HEK293 (cell line): ENCODE results near the gene TRMT44.
"Not testable (repeated sequence)": the region's sequence is repeated elsewhere in the genome, so short reads cannot be mapped to it uniquely, and the experiment has no call there.

Experiments
- CTCF ChIA-PET: fragments of 350-600 bp; formaldehyde crosslinking; extraction: SDS; loops from one replicate; lab custom pipeline; 2021; ENCODE audit warnings: antibody characterized with exemption; lab: Yijun Ruan, JAX
- POLR2A ChIA-PET: fragments of 300-600 bp; formaldehyde crosslinking; extraction: SDS; loops from one replicate; lab custom pipeline; 2020; ENCODE audit warnings: antibody characterized with exemption, inconsistent platforms; lab: Yijun Ruan, JAX
- H3K27ac ChIP-seq: fragments of 200-500 bp; sonication (Bioruptor generic); 2 replicates; pipeline ENCODE4 v1.5.1; 2014; ENCODE audit warnings: low read depth, low read length, control low read depth, inconsistent platforms; ENCODE audit errors: extremely low read depth
- H3K36me3 ChIP-seq, 2 experiments: fragments of 200-500 bp in 1 of 2; sonication (Bioruptor generic) in 1 of 2; 1 replicate in 1 of 2; 2 replicates in 1 of 2; pipeline ENCODE4 v1.5.1; 2014 to 2017; ENCODE audit warnings: inconsistent platforms in 2 of 2, low read length in 2 of 2; ENCODE audit not compliant: control insufficient read depth in 2 of 2, insufficient read depth in 1 of 2
- H3K4me1 ChIP-seq: fragments of 200-500 bp; sonication (Bioruptor generic); 2 replicates; pipeline ENCODE4 v1.5.1; 2014; ENCODE audit warnings: mild to moderate bottlenecking, low read length, inconsistent platforms; ENCODE audit not compliant: control insufficient read depth, insufficient read depth
- H3K4me3 ChIP-seq: 2 replicates; pipeline ENCODE4 v1.5.1; 2011; ENCODE audit warnings: low read depth, mild to moderate bottlenecking, control low read depth, low read length, moderate library complexity
- H3K9me3 ChIP-seq: fragments of 200-500 bp; sonication (Bioruptor generic); 2 replicates; pipeline ENCODE4 v1.5.1; 2014; ENCODE audit warnings: low read depth, low read length, inconsistent platforms; ENCODE audit not compliant: control insufficient read depth, insufficient read depth
- GLIS1 ChIP-seq: fragments of 450-650 bp; formaldehyde crosslinking; IDR thresholded peaks from 2 replicates; pipeline ENCODE4 v1.5.1; 2016; ENCODE audit warnings: missing biosample characterization, missing genetic modification characterization
- KLF1 ChIP-seq: fragments of 450-650 bp; formaldehyde crosslinking; IDR thresholded peaks from 2 replicates; pipeline ENCODE4 v1.5.1; 2016; ENCODE audit warnings: missing biosample characterization, missing genetic modification characterization
- KLF8 ChIP-seq: fragments of 450-650 bp; formaldehyde crosslinking; IDR thresholded peaks from 2 replicates; pipeline ENCODE4 v1.5.1; 2016; ENCODE audit warnings: missing biosample characterization, missing genetic modification characterization
- SCRT1 ChIP-seq: fragments of 450-650 bp; formaldehyde crosslinking; IDR thresholded peaks from 2 replicates; pipeline ENCODE4 v1.5.1; 2016; ENCODE audit warnings: missing biosample characterization, missing genetic modification characterization, borderline replicate concordance
- SCRT2 ChIP-seq: fragments of 450-650 bp; formaldehyde crosslinking; IDR thresholded peaks from 2 replicates; pipeline ENCODE4 v1.5.1; 2016; ENCODE audit warnings: missing biosample characterization, missing genetic modification characterization
- ZBTB20 ChIP-seq: fragments of 450-650 bp; formaldehyde crosslinking; IDR thresholded peaks from 2 replicates; pipeline ENCODE4 v1.5.1; 2016; ENCODE audit warnings: missing biosample characterization, missing genetic modification characterization
- ZNF16 ChIP-seq: fragments of 450-650 bp; formaldehyde crosslinking; IDR thresholded peaks from 2 replicates; pipeline ENCODE4 v1.5.1; 2016; ENCODE audit warnings: low read depth, missing biosample characterization, missing genetic modification characterization
- ZNF174 ChIP-seq: fragments of 450-650 bp; formaldehyde crosslinking; IDR thresholded peaks from 2 replicates; pipeline ENCODE4 v1.5.0; 2017; ENCODE audit warnings: missing biosample characterization, mild to moderate bottlenecking, missing genetic modification characterization
- ZNF426 ChIP-seq: fragments of 450-650 bp; formaldehyde crosslinking; IDR thresholded peaks from 2 replicates; pipeline ENCODE4 v1.5.1; 2017; ENCODE audit warnings: missing biosample characterization, missing genetic modification characterization, mild to moderate bottlenecking, inconsistent platforms, moderate library complexity
- ZNF514 ChIP-seq: fragments of 450-650 bp; formaldehyde crosslinking; IDR thresholded peaks from 2 replicates; pipeline ENCODE4 v1.5.1; 2016; ENCODE audit warnings: missing biosample characterization, missing genetic modification characterization
- ZNF521 ChIP-seq: fragments of 450-650 bp; formaldehyde crosslinking; IDR thresholded peaks from 2 replicates; pipeline ENCODE4 v1.5.1; 2017; ENCODE audit warnings: missing biosample characterization, mild to moderate bottlenecking, missing genetic modification characterization
- ZNF623 ChIP-seq: fragments of 450-650 bp; formaldehyde crosslinking; IDR thresholded peaks from 2 replicates; pipeline ENCODE4 v1.5.1; 2016; ENCODE audit warnings: missing biosample characterization, missing genetic modification characterization
- TF ChIP-seq, protein P1 (sequence below): fragments of 450-650 bp; formaldehyde crosslinking; IDR thresholded peaks from 2 replicates; pipeline ENCODE4 v1.5.0; 2017; ENCODE audit warnings: missing biosample characterization, missing genetic modification characterization, borderline replicate concordance
- TF ChIP-seq, protein P2 (sequence below): fragments of 450-650 bp; formaldehyde crosslinking; IDR thresholded peaks from 2 replicates; pipeline ENCODE4 v1.5.1; 2016; ENCODE audit warnings: missing biosample characterization, missing genetic modification characterization
- TF ChIP-seq, protein P3 (sequence below): fragments of 450-650 bp; formaldehyde crosslinking; conservative IDR thresholded peaks from 2 replicates; pipeline ENCODE4 v1.5.1; 2016; ENCODE audit warnings: low read depth, missing biosample characterization, missing genetic modification characterization
- TF ChIP-seq, protein P4 (sequence below): fragments of 450-650 bp; formaldehyde crosslinking; IDR thresholded peaks from 2 replicates; pipeline ENCODE4 v1.5.1; 2016; ENCODE audit warnings: missing biosample characterization, missing genetic modification characterization
- TF ChIP-seq, protein P5 (sequence below): fragments of 450-650 bp; formaldehyde crosslinking; IDR thresholded peaks from 2 replicates; pipeline ENCODE4 v1.5.1; 2016; ENCODE audit warnings: missing biosample characterization, missing genetic modification characterization

TRMT44 gene

DNA sequence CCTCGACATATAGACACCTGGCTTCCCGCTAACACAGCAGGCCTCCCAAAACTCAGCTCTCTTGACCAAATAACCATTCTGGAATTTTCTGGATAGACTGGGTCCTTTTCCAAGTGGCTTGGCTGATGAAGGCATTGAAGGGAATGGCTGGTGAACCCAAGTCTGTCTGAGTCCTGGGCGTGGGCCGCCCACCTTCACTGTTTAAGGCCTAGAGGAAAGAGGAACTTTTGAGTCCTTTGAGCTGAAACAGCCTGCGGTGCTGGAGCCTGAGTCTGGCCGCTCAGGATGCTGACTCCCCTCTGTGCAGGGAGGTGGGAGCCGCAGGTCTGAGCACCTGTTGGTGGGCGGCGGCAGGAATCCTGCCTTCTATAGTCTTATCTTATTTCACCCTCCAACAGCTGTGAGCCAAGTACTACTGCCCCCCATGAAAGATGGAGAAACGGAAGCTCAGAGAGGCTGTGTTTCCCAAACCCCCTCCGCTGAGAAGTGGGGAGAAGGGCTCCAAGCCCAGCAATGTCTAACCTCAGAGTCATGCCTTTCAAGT lies 23.4 kb upstream of the TRMT44 start:
- Histone ChIP-seq H3K27ac (no peak overlapping the region), H3K9me3 (no peaks in the 10 kb centered on the region), H3K4me3 (no peak overlapping the region)
- POLR2A ChIA-PET: interaction anchor here (1.1 kb wide), 1 partner anchor 11 kb away, joined by 3 read pairs; no protein-coding TSS in a partner anchor
- TF ChIP-seq SCRT2 (tag by site-specific recombination): peak; percentile 30; the same call in 1 of the 2 replicates
- TF ChIP-seq SCRT1 (tag by site-specific recombination): peak; percentile 68; the same call in 1 of the 2 replicates
- no peak for TF ChIP-seq ZNF16 (tag by site-specific recombination)
- TF ChIP-seq, all 188 proteins: peak for 2
- Histone ChIP-seq H3K4me1 (no peaks in the 10 kb centered on the region), H3K36me3 (peaks cover 0 to 26% of the 10 kb centered on the region in 2 experiments; a peak in 1 of 3 replicates)
- CTCF ChIA-PET: interaction anchor here (0.6 to 1.0 kb wide), 2 partner anchors 8 to 240 kb away, joined by 3 read pairs; no protein-coding TSS in a partner anchor

DNA sequence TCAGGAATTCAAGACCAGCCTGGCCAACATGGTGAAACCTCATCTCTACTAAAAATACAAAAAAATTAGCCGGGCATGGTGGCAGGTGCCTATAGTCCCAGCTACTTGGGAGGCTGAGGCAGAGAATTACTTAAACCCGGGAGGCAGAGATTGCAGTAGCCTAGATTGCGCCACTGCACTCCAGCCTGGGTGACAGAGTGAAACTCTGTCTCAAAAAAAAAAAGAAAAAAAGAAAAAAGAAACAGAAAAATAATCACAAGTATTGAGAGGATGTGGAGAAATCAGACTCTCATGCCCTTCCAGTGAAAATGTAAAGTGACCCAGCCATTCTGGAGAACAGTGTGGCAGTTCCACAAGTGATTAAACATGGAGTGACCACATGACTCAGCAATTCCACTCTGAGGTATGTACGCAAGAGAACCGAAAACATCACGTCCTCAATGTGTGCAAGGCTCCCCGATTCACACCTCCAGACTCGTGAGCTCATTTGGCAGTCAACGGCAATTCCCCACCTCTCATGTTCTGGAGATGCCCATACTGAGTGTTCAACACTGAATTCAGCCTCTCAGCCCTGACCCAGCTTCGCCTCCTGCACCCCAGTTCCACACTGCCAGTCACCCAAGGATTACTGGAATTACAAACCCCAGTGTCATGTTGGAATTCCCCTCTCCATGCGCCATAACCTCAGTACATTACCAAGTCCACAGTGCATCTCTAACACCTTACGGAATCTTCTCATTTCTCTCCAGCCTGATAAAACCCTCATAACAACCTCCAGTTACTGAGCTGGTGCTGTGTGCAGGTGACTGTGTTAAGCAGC lies 21.1 kb upstream of the TRMT44 start:
- Histone ChIP-seq H3K27ac (no peak overlapping the region), H3K4me1 (no peaks in the 10 kb centered on the region), H3K9me3 (no peaks in the 10 kb centered on the region), H3K36me3 (peaks cover 0 to 12% of the 10 kb centered on the region in 2 experiments; a peak in 1 of 3 replicates), H3K4me3 (no peak overlapping the region)
- ChIA-PET CTCF (interaction anchor here (0.6 to 1.2 kb wide), 3 partner anchors 8 to 11 kb away, joined by 3 to 6 read pairs (median 3); no protein-coding TSS in a partner anchor), POLR2A (no interaction called here)
- no peak for TF ChIP-seq GLIS1 (tag by site-specific recombination)
- TF ChIP-seq, protein P1, sequence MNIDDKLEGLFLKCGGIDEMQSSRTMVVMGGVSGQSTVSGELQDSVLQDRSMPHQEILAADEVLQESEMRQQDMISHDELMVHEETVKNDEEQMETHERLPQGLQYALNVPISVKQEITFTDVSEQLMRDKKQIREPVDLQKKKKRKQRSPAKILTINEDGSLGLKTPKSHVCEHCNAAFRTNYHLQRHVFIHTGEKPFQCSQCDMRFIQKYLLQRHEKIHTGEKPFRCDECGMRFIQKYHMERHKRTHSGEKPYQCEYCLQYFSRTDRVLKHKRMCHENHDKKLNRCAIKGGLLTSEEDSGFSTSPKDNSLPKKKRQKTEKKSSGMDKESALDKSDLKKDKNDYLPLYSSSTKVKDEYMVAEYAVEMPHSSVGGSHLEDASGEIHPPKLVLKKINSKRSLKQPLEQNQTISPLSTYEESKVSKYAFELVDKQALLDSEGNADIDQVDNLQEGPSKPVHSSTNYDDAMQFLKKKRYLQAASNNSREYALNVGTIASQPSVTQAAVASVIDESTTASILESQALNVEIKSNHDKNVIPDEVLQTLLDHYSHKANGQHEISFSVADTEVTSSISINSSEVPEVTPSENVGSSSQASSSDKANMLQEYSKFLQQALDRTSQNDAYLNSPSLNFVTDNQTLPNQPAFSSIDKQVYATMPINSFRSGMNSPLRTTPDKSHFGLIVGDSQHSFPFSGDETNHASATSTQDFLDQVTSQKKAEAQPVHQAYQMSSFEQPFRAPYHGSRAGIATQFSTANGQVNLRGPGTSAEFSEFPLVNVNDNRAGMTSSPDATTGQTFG (tag by site-specific recombination): no peak
- no peak for TF ChIP-seq SCRT2 (tag by site-specific recombination)
- TF ChIP-seq, protein P2, sequence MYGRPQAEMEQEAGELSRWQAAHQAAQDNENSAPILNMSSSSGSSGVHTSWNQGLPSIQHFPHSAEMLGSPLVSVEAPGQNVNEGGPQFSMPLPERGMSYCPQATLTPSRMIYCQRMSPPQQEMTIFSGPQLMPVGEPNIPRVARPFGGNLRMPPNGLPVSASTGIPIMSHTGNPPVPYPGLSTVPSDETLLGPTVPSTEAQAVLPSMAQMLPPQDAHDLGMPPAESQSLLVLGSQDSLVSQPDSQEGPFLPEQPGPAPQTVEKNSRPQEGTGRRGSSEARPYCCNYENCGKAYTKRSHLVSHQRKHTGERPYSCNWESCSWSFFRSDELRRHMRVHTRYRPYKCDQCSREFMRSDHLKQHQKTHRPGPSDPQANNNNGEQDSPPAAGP (tag by site-specific recombination): no peak
- TF ChIP-seq ZBTB20 (tag by site-specific recombination): no peak
- TF ChIP-seq, protein P3, sequence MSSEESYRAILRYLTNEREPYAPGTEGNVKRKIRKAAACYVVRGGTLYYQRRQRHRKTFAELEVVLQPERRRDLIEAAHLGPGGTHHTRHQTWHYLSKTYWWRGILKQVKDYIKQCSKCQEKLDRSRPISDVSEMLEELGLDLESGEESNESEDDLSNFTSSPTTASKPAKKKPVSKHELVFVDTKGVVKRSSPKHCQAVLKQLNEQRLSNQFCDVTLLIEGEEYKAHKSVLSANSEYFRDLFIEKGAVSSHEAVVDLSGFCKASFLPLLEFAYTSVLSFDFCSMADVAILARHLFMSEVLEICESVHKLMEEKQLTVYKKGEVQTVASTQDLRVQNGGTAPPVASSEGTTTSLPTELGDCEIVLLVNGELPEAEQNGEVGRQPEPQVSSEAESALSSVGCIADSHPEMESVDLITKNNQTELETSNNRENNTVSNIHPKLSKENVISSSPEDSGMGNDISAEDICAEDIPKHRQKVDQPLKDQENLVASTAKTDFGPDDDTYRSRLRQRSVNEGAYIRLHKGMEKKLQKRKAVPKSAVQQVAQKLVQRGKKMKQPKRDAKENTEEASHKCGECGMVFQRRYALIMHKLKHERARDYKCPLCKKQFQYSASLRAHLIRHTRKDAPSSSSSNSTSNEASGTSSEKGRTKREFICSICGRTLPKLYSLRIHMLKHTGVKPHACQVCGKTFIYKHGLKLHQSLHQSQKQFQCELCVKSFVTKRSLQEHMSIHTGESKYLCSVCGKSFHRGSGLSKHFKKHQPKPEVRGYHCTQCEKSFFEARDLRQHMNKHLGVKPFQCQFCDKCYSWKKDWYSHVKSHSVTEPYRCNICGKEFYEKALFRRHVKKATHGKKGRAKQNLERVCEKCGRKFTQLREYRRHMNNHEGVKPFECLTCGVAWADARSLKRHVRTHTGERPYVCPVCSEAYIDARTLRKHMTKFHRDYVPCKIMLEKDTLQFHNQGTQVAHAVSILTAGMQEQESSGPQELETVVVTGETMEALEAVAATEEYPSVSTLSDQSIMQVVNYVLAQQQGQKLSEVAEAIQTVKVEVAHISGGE (tag by site-specific recombination): no peak
- TF ChIP-seq, protein P4, sequence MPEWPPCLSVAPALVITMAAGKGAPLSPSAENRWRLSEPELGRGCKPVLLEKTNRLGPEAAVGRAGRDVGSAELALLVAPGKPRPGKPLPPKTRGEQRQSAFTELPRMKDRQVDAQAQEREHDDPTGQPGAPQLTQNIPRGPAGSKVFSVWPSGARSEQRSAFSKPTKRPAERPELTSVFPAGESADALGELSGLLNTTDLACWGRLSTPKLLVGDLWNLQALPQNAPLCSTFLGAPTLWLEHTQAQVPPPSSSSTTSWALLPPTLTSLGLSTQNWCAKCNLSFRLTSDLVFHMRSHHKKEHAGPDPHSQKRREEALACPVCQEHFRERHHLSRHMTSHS (tag by site-specific recombination): no peak
- no peak for TF ChIP-seq KLF1 (tag by site-specific recombination)
- TF ChIP-seq KLF8: no peak
- no peak for TF ChIP-seq ZNF426
- TF ChIP-seq, protein P5, sequence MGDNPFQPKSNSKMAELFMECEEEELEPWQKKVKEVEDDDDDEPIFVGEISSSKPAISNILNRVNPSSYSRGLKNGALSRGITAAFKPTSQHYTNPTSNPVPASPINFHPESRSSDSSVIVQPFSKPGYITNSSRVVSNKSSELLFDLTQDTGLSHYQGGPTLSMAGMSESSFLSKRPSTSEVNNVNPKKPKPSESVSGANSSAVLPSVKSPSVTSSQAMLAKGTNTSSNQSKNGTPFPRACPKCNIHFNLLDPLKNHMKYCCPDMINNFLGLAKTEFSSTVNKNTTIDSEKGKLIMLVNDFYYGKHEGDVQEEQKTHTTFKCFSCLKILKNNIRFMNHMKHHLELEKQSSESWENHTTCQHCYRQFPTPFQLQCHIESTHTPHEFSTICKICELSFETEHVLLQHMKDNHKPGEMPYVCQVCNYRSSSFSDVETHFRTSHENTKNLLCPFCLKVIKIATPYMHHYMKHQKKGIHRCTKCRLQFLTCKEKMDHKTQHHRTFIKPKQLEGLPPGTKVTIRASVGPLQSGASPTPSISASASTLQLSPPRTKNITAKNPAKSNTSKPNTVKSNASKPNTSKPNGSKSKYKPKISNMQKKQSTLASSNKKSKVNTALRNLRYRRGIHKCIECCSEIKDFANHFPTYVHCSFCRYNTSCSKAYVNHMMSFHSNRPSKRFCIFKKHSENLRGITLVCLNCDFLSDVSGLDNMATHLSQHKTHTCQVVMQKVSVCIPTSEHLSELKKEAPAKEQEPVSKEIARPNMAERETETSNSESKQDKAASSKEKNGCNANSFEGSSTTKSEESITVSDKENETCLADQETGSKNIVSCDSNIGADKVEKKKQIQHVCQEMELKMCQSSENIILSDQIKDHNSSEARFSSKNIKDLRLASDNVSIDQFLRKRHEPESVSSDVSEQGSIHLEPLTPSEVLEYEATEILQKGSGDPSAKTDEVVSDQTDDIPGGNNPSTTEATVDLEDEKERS (tag by site-specific recombination): no peak
- TF ChIP-seq ZNF514 (tag by site-specific recombination): no peak
- no peak for TF ChIP-seq ZNF623
- no peak for TF ChIP-seq ZNF174 (tag by site-specific recombination)
- no peak for TF ChIP-seq ZNF521 (tag by site-specific recombination)

DNA sequence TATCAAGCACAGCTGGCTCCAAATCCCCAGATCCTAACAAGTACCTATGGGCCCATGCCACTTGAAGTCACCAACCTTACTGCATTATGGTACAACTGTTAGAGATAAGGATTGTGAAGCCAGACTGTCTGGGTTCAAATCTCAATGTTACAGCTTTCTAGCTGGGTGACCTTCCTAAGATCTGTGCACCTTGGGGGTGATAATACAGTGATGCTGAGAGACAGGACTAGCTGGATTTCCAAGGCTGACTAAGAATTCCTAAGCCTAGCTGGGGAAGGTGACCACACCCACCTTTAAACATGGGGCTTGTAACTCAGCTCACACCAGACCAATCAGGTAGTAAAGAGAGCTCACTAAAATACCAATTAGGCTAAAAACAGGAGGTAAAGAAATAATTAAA lies 20.4 kb upstream of the TRMT44 start:
- POLR2A ChIA-PET, H3K9me3 ChIP-seq, H3K4me1 ChIP-seq, H3K36me3 ChIP-seq, H3K4me3 ChIP-seq, H3K27ac ChIP-seq: not testable (repeated sequence)
- CTCF ChIA-PET: interaction anchor here (0.6 to 1.2 kb wide), 3 partner anchors 9 to 28 kb away, joined by 3 to 6 read pairs (median 3); no protein-coding TSS in a partner anchor
